Measurements from ENCODE around the gene AOX1.

DNA sequence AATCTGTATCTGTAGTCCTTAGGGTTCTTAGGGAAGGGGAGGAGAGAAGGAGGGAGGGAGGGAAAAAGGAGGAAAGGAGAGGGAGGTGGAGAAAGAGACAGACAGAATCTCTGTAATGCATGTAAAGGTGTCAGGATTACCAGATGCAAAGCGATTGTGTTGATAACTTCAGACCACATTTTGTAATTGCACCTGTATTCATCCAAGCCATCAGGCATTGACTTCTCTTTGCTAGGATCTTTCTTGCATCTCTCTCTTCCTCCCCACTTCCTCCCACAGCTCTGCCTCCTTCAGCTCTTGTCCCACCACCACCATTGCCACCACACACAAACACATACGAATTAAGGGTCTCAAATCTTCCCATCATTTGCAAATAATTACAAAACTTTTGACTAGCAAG is 91.4 kb downstream of the AOX1 start:
- TF ChIP-seq, protein P1, sequence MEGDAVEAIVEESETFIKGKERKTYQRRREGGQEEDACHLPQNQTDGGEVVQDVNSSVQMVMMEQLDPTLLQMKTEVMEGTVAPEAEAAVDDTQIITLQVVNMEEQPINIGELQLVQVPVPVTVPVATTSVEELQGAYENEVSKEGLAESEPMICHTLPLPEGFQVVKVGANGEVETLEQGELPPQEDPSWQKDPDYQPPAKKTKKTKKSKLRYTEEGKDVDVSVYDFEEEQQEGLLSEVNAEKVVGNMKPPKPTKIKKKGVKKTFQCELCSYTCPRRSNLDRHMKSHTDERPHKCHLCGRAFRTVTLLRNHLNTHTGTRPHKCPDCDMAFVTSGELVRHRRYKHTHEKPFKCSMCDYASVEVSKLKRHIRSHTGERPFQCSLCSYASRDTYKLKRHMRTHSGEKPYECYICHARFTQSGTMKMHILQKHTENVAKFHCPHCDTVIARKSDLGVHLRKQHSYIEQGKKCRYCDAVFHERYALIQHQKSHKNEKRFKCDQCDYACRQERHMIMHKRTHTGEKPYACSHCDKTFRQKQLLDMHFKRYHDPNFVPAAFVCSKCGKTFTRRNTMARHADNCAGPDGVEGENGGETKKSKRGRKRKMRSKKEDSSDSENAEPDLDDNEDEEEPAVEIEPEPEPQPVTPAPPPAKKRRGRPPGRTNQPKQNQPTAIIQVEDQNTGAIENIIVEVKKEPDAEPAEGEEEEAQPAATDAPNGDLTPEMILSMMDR (IDR thresholded peaks at IDR 0.05): no peak
- TF ChIP-seq EP300 (IDR thresholded peaks at IDR 0.05) (no peak), POLR2A (IDR thresholded peaks at IDR 0.05) (no peak), POLR2AphosphoS5 (IDR thresholded peaks at IDR 0.05) (no peak)
